HL-60/S4 treated with phorbol 12-myristate 13-acetate at 8.2 ng/mL for 4 days and 3 days (cell line): ENCODE results near the gene EIF5A.

Experiments
- in situ Hi-C: fragments of 300-500 bp; cut with MboI; formaldehyde crosslinking; loops from 2 replicates; pipeline ENCODE4 v1.15.0; 2022; ENCODE audit warnings: low sequenced_read_pairs

Gene EIF5A

GRCh38 chr17:7284911-7285310, 22.5 kb upstream of the EIF5A start:
- in situ Hi-C loops: no loop called here

- in situ Hi-C loops: no loop called here
These were observed 21.7 kb upstream of the EIF5A start for GRCh38 chr17:7285679-7286078.

DNA sequence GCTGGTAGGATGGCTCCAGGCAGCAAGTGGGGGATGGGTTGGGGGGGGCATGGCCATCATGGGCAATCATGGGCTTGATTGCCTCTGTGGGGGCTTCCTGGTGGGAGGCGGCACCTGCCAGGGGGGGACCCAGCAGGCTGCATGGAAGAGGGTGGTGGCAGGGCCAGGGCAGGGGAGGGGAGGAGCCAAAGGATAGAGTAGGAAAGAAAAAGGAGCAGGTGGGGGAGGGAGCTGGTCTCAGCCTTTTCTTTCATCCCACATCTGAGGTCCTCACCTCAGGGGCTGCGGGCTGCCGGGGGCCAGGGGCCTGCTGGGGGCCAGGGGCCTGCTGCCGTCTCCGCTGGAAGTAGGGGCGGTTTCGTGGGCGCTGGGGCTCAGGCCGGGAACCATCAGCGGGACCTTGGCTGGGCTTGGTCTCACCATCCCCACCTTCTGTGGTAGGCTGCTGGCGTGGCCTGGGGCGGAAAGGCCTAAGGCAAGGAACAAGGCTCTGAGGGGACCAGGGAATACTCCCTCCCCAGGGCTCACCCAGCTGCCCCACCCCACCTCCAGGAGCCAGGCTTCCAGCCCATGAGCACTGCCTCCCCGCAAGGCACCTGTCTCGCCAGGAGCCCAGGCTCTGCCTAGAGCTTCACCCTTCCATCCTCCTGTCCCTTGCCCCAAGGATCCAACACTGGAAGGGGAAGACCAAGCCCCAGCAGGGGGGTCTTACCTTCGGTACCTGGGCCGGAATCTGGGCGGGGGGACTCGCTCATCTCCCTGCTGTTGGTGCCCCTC, 18.0 kb upstream of the EIF5A start:
- in situ Hi-C loops: no loop called here

DNA sequence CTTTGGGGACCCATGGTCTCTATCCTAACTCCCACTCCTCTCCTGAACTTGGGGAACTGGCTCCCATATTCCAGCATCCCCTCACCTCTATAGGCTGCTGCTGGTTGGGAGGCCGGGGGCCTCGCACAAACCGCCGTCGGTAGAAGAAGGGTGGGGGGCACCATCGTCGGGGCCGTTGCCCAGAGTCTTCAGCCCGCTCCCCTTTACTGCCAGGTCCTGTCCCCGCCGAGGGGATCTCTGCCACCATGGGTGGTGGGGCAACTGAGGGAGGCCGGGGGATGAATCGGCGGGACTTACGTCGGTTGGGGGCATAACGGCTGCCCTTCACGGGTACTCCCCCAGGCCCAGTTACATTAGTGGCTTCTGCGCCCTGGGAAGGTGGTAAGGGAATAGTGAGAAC, 17.3 kb upstream of the EIF5A start:
- in situ Hi-C loops: no loop called here

DNA sequence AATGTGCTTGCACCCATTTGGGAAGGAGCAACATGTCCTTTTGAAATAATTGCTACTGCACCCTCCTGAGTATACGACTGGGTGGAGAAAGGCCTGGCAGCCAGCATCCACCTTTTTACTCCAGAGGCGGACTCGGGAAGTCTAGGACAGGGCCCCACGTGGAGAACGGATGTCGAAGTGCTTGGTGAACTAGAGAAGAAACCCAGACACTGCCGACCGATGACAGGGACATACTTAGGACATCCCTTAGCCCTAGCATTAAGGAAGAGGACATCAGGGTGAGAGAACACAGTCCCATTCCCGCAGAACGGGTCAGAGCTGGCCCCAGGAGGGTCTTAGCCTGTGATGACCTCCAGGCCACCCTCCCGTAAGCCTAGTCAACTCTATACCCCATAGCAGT, 16.7 kb upstream of the EIF5A start:
- in situ Hi-C loops: no loop called here

- in situ Hi-C loops: no loop called here
These were observed 15.2 kb upstream of the EIF5A start for GRCh38 chr17:7292194-7292593.

DNA sequence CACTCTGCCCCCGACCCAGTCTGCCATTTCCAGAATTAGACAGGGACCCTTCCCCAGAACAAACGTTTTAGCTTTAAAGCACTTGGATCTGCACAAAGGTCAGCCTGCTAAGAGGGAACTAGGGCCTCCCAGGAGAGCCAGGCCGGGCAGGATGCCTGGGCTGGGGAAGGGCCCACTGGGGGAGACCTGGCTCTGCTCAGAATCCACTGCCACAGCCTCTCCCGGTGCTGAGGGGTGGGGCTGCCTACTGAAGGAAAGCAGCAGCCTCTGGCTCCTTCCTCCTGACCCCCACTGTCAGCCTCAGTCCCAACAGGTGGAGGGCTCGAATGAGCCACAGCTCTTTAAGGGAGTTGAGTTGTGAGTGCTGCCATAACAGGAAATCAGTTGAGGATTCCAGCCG, 14.7 kb upstream of the EIF5A start:
- in situ Hi-C loops: no loop called here

DNA sequence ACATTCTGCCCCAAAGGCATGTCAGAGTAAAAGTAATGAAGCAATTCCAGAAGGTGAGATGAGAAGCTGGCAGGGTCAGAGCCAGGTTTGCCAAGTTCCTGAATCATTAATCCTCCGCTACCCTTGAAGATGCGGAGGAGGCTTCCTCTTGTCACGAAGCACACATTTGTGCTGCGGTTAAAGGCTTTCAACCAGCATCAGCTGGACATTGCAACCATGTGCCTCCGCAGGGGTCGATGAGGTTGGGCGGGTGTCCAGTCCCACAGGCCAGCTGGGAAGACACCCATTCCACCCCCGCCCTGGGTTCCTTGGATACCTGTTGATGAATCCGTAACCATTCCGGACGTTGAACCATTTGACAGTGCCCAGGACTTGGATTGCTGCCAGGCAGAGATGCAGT, 14.3 kb upstream of the EIF5A start:
- in situ Hi-C loops: no loop called here

- in situ Hi-C loops: no loop called here
These were observed 13.4 kb upstream of the EIF5A start for GRCh38 chr17:7293816-7294613.

GRCh38 chr17:7294614-7295153, 12.7 kb upstream of the EIF5A start, which contains the start of gene YBX2:
TSS of gene YBX2 (minus strand) at chr17:7294639. CDS start at chr17:7294500, 139 bp downstream.
- in situ Hi-C loops: no loop called here

DNA sequence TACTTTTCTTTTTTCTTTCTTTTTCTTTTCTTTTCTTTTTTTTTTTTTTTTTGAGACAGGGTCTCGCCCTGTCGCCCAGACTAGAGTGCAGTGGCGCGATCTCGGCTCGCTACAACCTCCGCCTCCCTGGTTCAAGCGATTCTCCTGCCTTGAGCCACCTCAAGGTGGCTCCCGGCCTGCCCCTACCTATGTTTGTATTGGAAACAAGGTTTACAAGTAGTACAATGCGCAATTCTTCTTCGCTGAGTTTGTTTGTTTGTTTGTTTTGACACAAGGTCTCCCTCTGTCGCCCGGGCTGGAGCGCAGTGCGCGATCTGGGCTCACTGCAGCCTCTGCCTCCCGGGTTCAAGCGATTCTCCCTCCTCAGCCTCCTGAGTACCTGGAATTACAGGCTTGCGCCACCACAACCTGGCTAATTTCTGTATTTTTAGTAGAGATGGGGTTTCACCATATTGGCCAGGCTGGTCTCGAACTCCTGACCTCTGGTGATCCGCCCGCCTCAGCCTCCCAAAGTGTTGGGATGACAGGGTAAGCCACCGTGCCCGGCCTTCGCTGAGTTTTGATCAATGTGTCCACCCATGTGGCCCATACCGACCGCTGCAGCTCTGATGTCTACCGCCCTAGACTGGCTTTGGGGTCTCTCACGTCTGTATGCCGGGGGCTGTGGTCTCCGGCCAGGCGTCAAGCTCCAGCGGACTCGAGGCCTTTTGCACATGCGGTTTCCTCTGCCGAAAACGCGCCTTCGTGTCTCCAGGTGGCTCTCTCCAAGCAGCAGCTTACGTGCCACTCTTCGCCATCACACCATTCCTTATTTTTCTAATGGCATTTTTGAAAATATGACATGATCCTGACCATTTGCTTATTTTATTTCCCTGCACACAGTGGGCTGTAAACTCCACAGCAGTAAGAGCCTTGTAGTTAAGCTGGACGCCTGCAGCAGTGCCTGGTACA, 11.9 kb upstream of the EIF5A start:
- in situ Hi-C loops: no loop called here

DNA sequence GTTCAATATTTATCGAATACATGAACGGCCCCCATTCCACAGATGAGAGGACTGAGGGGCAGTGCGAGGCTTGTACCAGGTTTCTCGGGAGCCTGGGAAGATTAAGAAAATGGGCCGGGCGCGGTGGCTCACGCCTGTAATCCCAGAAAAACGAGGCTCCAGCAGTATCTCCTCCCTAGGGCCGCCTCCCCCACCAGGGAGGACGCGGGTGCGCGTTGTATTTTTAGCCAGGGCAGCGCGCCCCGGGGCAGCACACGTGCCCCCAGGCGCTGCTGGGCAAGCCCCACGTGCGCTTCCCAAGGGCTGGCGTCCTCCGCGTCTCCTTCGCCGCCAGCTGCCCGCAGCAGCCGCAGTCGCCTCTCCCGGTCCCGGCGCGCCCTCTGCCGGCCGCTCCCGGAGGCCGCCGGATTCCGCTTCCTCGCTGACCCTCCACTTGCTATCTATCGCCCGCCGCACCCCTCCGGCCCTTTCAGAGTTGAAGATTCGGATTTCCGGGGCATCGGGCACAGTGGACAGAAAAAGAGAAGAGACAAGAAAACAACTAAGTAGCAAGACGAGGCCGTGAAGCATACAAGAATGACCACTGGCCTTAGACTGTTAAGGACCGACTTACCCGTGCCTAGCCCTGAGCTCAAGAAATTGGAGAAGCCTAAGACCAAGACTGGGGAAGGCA, 11.1 kb upstream of the EIF5A start:
- in situ Hi-C loops: no loop called here

GRCh38 chr17:7304179-7304578, 3.2 kb upstream of the EIF5A start:
- in situ Hi-C loops: no loop called here

GRCh38 chr17:7307686-7308624, 527 bp downstream of the EIF5A start:
- in situ Hi-C loops: no loop called here

DNA sequence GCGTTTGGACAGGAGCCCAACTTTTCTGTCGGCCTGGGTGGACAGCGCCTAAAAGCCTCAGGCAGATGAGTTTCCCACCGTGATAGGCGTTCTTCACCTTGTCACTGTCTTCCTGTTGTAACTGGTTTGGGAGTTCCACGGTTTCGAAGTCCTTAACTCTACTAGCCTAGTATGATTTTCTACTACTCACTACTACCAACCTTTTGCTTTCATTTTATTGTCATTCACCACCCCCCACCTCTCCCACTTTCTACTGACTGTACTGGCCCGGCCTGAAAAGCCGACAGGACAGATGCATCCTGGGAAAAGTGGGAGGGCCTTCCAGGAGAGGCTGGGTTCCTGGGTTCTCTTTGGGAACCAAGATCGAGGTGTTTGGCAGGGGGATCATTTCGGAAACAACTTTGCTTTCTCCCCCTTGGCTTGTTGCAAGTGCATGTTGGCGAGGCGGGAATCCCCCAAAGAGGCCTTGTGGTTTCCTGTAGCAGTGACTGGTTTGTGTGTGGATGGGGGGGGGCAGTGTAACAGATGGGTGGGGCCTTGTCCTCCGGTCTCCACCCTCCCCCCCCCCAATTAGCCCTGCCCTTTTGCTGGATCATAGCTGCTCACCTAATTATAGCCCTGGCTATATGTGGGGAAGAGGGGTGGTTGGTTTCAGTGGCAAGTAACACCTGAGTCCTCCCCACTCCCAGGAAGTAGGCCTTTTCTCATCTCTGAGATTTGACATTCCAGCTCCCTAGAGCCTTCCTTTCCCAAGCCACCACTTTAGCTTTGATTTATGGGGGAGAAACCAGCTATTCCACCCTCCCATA, 1.4 kb downstream of the EIF5A start:
- in situ Hi-C loops: no loop called here

DNA sequence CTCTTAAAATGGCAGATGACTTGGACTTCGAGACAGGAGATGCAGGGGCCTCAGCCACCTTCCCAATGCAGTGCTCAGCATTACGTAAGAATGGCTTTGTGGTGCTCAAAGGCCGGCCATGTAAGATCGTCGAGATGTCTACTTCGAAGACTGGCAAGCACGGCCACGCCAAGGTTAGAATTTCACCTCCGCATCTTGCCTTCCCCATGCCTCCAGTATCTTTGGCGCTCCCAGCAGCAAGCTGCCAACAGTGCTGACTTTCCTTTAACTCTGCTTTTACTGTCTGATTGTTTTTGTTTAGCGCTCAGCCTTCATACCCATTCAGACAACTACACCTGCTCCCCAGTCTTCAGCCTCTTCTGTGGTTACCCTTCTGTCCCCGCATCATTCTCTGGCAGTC, 2.2 kb downstream of the EIF5A start:
- in situ Hi-C loops: no loop called here

DNA sequence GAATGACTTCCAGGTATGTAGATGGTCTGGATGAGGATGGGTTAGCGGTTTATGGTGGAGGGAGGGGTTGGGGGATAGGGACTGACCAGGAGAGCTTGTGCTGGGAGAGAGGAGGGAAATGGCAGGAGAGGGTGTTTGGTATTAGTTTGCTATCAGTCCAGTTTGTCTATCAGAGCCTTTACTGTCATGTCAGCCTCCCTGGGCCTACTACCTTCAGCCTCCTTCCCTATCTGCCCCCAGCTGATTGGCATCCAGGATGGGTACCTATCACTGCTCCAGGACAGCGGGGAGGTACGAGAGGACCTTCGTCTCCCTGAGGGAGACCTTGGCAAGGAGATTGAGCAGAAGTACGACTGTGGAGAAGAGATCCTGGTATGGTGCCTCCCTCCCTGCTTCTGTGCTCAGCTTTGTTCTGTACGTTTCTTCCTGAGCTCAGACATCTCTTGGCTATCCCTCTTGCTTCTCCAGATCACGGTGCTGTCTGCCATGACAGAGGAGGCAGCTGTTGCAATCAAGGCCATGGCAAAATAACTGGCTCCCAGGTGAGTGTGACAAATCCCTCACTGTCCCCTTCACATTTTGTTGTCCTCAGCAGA, 3.8 kb downstream of the EIF5A start:
- in situ Hi-C loops: no loop called here
